HepG2 (cell line): ENCODE measurements around the gene RNU2-63P.

Source experiments
- CCAR2 ChIP-seq: fragments of 200-400 bp; formaldehyde crosslinking; optimal IDR thresholded peaks from 2 replicates; pipeline ENCODE3; 2018; ENCODE audit warnings: low read depth, mild to moderate bottlenecking, low read length, moderate library complexity
- ETV6 ChIP-seq: sonication (generic); formaldehyde crosslinking; conservative IDR thresholded peaks from 2 replicates; pipeline ENCODE4 v1.4.0; 2020; ENCODE audit warnings: missing genetic modification reagents
- SKI ChIP-seq: fragments of 450-650 bp; IDR thresholded peaks from one replicate; pipeline ENCODE4 v1.6.1; 2018; ENCODE audit warnings: mild to moderate bottlenecking; ENCODE audit not compliant: partially characterized antibody
- ZNF597 ChIP-seq: sonication (generic); formaldehyde crosslinking; IDR thresholded peaks from 2 replicates; pipeline ENCODE4 v1.5.0; 2020; ENCODE audit warnings: missing genetic modification reagents
- ZSCAN9 ChIP-seq: IDR thresholded peaks from 2 replicates; pipeline ENCODE4 v1.6.1; 2016; ENCODE audit warnings: borderline replicate concordance

- TF ChIP-seq CCAR2, result no peak
- TF ChIP-seq ZSCAN9 (CRISPR knock-in tag), result no peak
- no peak for TF ChIP-seq ETV6 (CRISPR knock-in tag)
- TF ChIP-seq ZNF597 (CRISPR knock-in tag), result no peak
- TF ChIP-seq SKI, result no peak
Observed at GRCh38 chr2:88019985-88020384, 3.6 kb upstream of the RNU2-63P start.
